Measurements from ENCODE around the gene PLXNC1. TPM values are rescaled to one million over a fixed set of nuclear protein-coding genes. Genes with fewer than 3 reads are reported as not detected.
A peak's percentile ranks its signal among the peaks of the same experiment; 100 is the strongest.

PLXNC1 gene
- total and polyA plus RNA-seq, 7 experiments from 2014 or later: 2.5 to 57.2 (median 12.6) TPM

DNA sequence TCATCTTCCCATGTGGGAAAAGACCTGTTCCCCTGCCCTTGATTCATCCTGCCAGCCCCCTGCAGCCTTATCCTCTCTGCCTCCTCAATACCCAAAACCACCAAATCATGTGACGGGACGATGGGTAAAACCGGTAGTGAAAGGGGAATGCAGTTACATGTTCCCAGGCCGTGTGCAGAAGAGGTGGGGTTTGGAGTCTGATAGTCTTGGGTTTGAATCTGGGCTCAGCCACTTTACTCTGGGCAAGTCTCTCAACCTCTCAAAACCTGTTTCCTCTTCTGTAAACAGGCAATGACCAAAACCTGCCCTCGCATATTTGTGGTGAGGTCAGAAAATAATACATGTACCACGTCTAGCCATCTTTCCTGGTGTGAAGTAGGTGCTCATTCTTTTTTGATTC, 123.0 kb downstream of the PLXNC1 start:
- ATAC-seq (no peak), DNase-seq (no peak)
- intact Hi-C loops (cut with micrococcal nuclease): no loop called here
- no peaks in the 10 kb centered on the region for H3K27me3 ChIP-seq (ENCODE audit: control insufficient read depth in 2 of 2, insufficient read depth in 2 of 2, low read length in 2 of 2)
- no peak overlapping the region for H3K27ac ChIP-seq (ENCODE audit: low read depth, low read length)
- CTCF ChIA-PET: no interaction called here
- peaks cover 22 to 54% (median 31%) of the 10 kb centered on the region in 7 donors for H3K4me1 Mint-ChIP-seq
- no peaks in the 10 kb centered on the region for H3K4me1 ChIP-seq (ENCODE audit: control insufficient read depth in 2 of 2, insufficient read depth in 2 of 2, low read length in 2 of 2)
- peaks cover 6 to 58% (median 40%) of the 10 kb centered on the region in 5 donors for H3K36me3 Mint-ChIP-seq
- H3K4me3 Mint-ChIP-seq: no peak overlapping the region
- peaks cover 0 to 7% (median 0%) of the 10 kb centered on the region in 3 experiments for H3K36me3 ChIP-seq (ENCODE audit: control insufficient read depth in 2 of 3, insufficient read depth in 3 of 3, low read length in 3 of 3)
- no peaks in the 10 kb centered on the region for H3K27me3 Mint-ChIP-seq
- POLR2A ChIA-PET: no interaction called here
- no peaks in the 10 kb centered on the region for H3K9me3 ChIP-seq (ENCODE audit: control insufficient read depth in 2 of 3, low read length in 3 of 3)
- peak overlapping the region in 2 of 9 donors; percentile 16 to 79 for H3K27ac Mint-ChIP-seq
- no peak overlapping the region for H3K4me3 ChIP-seq (ENCODE audit: low read length)
- H3K9me3 Mint-ChIP-seq: peaks cover 0 to 1% (median 0%) of the 10 kb centered on the region in 11 donors

DNA sequence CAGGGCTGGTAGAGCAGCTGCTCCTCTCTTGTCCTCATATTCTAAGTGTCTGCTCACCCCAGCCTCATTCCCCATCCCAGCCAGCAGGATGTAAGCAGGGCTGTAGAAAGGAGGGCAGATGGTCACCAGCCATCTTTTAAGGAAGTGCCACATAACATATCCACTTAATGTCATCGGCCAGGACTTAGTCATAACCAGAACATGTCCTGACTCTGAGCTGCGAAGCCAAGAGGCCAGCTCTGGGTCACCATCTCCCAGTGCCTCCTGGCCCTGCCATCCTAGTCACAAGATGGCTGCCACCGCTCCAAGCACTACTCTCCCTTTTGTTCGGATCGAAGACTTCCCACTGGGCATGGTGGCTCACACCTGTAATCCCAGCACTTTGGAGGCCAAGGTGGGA, 123.9 kb downstream of the PLXNC1 start:
- Mint-ChIP-seq H3K4me3 (no peak overlapping the region), H3K27ac (peak overlapping the region in 3 of 9 donors; percentile 16 to 64 (median 43)), H3K9me3 (peaks cover 0 to 1% (median 0%) of the 10 kb centered on the region in 11 donors), H3K36me3 (peaks cover 3 to 50% (median 36%) of the 10 kb centered on the region in 5 donors), H3K27me3 (no peaks in the 10 kb centered on the region), H3K4me1 (peaks cover 20 to 45% (median 26%) of the 10 kb centered on the region in 7 donors)
- ATAC-seq: peak; percentile 27
- H3K4me3 ChIP-seq (ENCODE audit: low read length): no peak overlapping the region
- no peaks in the 10 kb centered on the region for H3K27me3 ChIP-seq (ENCODE audit: control insufficient read depth in 2 of 2, insufficient read depth in 2 of 2, low read length in 2 of 2)
- ChIA-PET CTCF (no interaction called here), POLR2A (no interaction called here)
- no peak overlapping the region for H3K27ac ChIP-seq (ENCODE audit: low read depth, low read length)
- DNase-seq: no peak
- H3K4me1 ChIP-seq (ENCODE audit: control insufficient read depth in 2 of 2, insufficient read depth in 2 of 2, low read length in 2 of 2): no peaks in the 10 kb centered on the region
- H3K9me3 ChIP-seq (ENCODE audit: control insufficient read depth in 2 of 3, low read length in 3 of 3): no peaks in the 10 kb centered on the region
- peaks cover 0 to 4% (median 0%) of the 10 kb centered on the region in 3 experiments for H3K36me3 ChIP-seq (ENCODE audit: control insufficient read depth in 2 of 3, insufficient read depth in 3 of 3, low read length in 3 of 3)
- intact Hi-C loops (cut with micrococcal nuclease): no loop called here

DNA sequence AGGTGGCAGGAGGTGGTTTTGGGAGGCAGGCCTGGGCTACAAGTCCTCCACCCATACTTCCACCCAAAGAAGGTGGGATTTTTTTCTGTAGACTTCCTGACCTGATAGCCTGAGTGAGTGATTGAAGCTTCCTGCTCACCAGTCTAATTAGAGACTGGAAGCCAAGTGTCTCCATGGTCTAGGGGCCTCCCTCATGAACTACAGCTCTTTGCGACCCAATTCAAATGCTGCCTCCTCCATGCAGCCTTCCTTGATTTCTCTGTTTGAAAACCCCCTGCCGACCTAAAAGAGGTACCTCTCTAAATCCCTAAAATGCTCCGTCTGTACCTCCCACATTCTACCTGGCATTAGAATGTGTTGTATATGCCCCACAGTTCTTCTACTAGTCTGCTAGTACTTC, 124.9 kb downstream of the PLXNC1 start:
- H3K9me3 Mint-ChIP-seq: peaks cover 0 to 1% (median 0%) of the 10 kb centered on the region in 11 donors
- H3K36me3 ChIP-seq (ENCODE audit: control insufficient read depth in 2 of 3, insufficient read depth in 3 of 3, low read length in 3 of 3): peaks cover 0 to 4% (median 0%) of the 10 kb centered on the region in 3 experiments
- H3K36me3 Mint-ChIP-seq: peaks cover 1 to 46% (median 35%) of the 10 kb centered on the region in 5 donors
- peak overlapping the region in 1 of 9 donors; percentile 60 for H3K27ac Mint-ChIP-seq
- H3K9me3 ChIP-seq (ENCODE audit: control insufficient read depth in 2 of 3, low read length in 3 of 3): no peaks in the 10 kb centered on the region
- no peak overlapping the region for H3K4me3 ChIP-seq (ENCODE audit: low read length)
- intact Hi-C loops (cut with micrococcal nuclease): no loop called here
- ATAC-seq (no peak), DNase-seq (no peak)
- POLR2A ChIA-PET: interaction anchor here (0.8 kb wide), 1 partner anchor 11 kb away, joined by 4 read pairs; no protein-coding TSS in a partner anchor
- no peak overlapping the region for H3K27ac ChIP-seq (ENCODE audit: low read depth, low read length)
- no peaks in the 10 kb centered on the region for H3K27me3 ChIP-seq (ENCODE audit: control insufficient read depth in 2 of 2, insufficient read depth in 2 of 2, low read length in 2 of 2)
- H3K4me1 Mint-ChIP-seq: peaks cover 13 to 36% (median 21%) of the 10 kb centered on the region in 7 donors
- CTCF ChIA-PET: no interaction called here
- H3K4me3 Mint-ChIP-seq: no peak overlapping the region
- no peaks in the 10 kb centered on the region for H3K27me3 Mint-ChIP-seq
- no peaks in the 10 kb centered on the region for H3K4me1 ChIP-seq (ENCODE audit: control insufficient read depth in 2 of 2, insufficient read depth in 2 of 2, low read length in 2 of 2)

DNA sequence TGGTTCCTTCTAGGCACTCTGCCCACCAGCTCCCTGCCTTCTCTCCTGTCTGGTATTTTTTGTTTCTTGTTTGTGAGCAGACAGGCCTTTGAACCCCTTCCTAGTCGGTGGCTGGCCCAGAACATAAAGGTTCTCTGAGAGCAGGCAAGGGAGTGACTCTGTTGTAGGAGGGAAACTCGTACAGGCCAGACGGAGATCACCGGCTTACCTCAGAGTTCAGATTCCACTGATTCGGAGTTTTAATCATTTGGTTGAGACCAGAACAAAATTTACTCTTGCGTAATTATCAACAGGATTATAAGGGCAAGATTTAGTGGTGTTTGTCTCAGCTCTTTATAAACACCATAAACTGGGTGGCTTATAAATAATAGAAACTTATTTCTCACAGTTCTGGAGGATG, 128.3 kb downstream of the PLXNC1 start:
- ChIA-PET CTCF (no interaction called here), POLR2A (interaction anchor here (0.7 to 1.2 kb wide), 2 partner anchors 9 to 130 kb away, joined by 3 to 4 read pairs; no protein-coding TSS in a partner anchor)
- Mint-ChIP-seq H3K36me3 (peaks cover 0 to 45% (median 37%) of the 10 kb centered on the region in 5 donors), H3K4me1 (peaks cover 2 to 17% (median 8%) of the 10 kb centered on the region in 7 donors), H3K27me3 (no peaks in the 10 kb centered on the region), H3K9me3 (peaks cover 0 to 1% (median 0%) of the 10 kb centered on the region in 11 donors), H3K27ac (peak overlapping the region in 2 of 9 donors; percentile 45 to 55), H3K4me3 (no peak overlapping the region)
- intact Hi-C loops (cut with micrococcal nuclease): no loop called here
- Histone ChIP-seq H3K9me3 (ENCODE audit: control insufficient read depth in 2 of 3, low read length in 3 of 3) (no peaks in the 10 kb centered on the region), H3K4me1 (ENCODE audit: control insufficient read depth in 2 of 2, insufficient read depth in 2 of 2, low read length in 2 of 2) (peaks cover 0 to 1% of the 10 kb centered on the region in 2 donors), H3K36me3 (ENCODE audit: control insufficient read depth in 2 of 3, insufficient read depth in 3 of 3, low read length in 3 of 3) (peaks cover 0 to 11% (median 0%) of the 10 kb centered on the region in 3 experiments), H3K27ac (ENCODE audit: low read depth, low read length) (no peak overlapping the region), H3K4me3 (ENCODE audit: low read length) (no peak overlapping the region), H3K27me3 (ENCODE audit: control insufficient read depth in 2 of 2, insufficient read depth in 2 of 2, low read length in 2 of 2) (no peaks in the 10 kb centered on the region)
- ATAC-seq (no peak), DNase-seq (no peak)

DNA sequence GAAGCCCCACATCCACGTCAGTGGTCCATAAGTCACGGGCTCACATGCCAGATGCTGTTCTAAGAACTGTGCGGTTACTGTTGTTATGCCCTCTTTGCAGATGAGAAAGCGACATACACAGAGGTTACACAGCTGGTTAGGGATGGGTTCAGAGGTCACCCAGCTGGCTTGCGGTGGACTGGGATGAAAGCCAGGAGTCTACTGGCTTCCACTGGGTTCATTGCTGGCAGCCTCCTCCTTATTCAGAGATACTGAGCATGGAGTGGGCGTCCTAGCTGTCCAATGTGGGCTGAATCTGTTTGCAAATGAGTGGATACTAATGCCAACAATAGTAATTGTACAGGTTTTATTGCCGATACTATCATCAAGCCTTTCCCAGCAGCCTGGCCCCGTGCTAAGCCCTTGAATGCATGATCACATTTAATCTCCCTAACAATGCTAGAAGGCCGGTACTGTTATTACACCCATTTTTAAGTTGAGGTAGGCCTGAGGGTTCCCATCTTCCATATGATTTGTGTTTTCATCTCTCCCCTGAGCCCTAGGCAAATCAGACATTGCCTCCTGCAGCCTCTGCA, 129.1 kb downstream of the PLXNC1 start:
- Histone ChIP-seq H3K27ac (ENCODE audit: low read depth, low read length) (no peak overlapping the region), H3K36me3 (ENCODE audit: control insufficient read depth in 2 of 3, insufficient read depth in 3 of 3, low read length in 3 of 3) (peaks cover 0 to 11% (median 0%) of the 10 kb centered on the region in 3 experiments), H3K9me3 (ENCODE audit: control insufficient read depth in 2 of 3, low read length in 3 of 3) (no peaks in the 10 kb centered on the region), H3K27me3 (ENCODE audit: control insufficient read depth in 2 of 2, insufficient read depth in 2 of 2, low read length in 2 of 2) (no peaks in the 10 kb centered on the region), H3K4me3 (ENCODE audit: low read length) (no peak overlapping the region), H3K4me1 (ENCODE audit: control insufficient read depth in 2 of 2, insufficient read depth in 2 of 2, low read length in 2 of 2) (peaks cover 4 to 9% of the 10 kb centered on the region in 2 donors)
- peaks cover 0 to 1% (median 0%) of the 10 kb centered on the region in 11 donors for H3K9me3 Mint-ChIP-seq
- intact Hi-C loops (cut with micrococcal nuclease): no loop called here
- ATAC-seq (no peak), DNase-seq (no peak)
- H3K27ac Mint-ChIP-seq: peak overlapping the region in 3 of 9 donors; percentile 36 to 58 (median 45)
- H3K27me3 Mint-ChIP-seq: no peaks in the 10 kb centered on the region
- POLR2A ChIA-PET: no interaction called here
- no peak overlapping the region for H3K4me3 Mint-ChIP-seq
- peaks cover 0 to 43% (median 35%) of the 10 kb centered on the region in 5 donors for H3K36me3 Mint-ChIP-seq
- CTCF ChIA-PET: no interaction called here
- peaks cover 10 to 22% (median 15%) of the 10 kb centered on the region in 7 donors for H3K4me1 Mint-ChIP-seq

DNA sequence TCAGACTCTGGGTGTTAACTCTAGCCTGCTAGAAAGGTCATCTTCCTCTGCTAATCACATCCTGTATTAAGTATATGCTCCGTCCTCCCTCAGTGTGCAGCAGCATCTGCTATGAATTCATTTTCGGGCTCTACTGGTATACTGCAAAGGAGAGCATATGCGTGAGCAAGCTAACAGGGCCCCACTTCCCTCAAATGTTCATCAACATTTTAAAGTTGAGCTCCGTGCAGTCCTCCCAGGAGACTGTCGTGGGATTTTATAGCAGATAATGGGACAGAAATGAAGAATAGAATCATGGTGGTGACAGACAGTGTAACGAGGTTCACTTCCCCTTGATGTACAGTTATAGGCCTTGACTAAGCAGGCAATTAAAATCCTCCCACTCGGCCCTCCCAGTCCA, 131.7 kb downstream of the PLXNC1 start:
- Mint-ChIP-seq H3K4me3 (no peak overlapping the region), H3K27ac (peak overlapping the region in 3 of 9 donors; percentile 8 to 64 (median 14)), H3K4me1 (peaks cover 21 to 33% (median 27%) of the 10 kb centered on the region in 7 donors), H3K27me3 (no peaks in the 10 kb centered on the region), H3K9me3 (no peaks in the 10 kb centered on the region), H3K36me3 (peaks cover 0 to 48% (median 38%) of the 10 kb centered on the region in 5 donors)
- Histone ChIP-seq H3K27me3 (ENCODE audit: control insufficient read depth in 2 of 2, insufficient read depth in 2 of 2, low read length in 2 of 2) (no peaks in the 10 kb centered on the region), H3K9me3 (ENCODE audit: control insufficient read depth in 2 of 3, low read length in 3 of 3) (no peaks in the 10 kb centered on the region), H3K27ac (ENCODE audit: low read depth, low read length) (no peak overlapping the region), H3K36me3 (ENCODE audit: control insufficient read depth in 2 of 3, insufficient read depth in 3 of 3, low read length in 3 of 3) (peaks cover 0 to 14% (median 0%) of the 10 kb centered on the region in 3 experiments), H3K4me1 (ENCODE audit: control insufficient read depth in 2 of 2, insufficient read depth in 2 of 2, low read length in 2 of 2) (peaks cover 14 to 25% of the 10 kb centered on the region in 2 donors), H3K4me3 (ENCODE audit: low read length) (no peak overlapping the region)
- POLR2A ChIA-PET: interaction anchor here (1.3 kb wide), 1 partner anchor 17 kb away, joined by 5 read pairs; no protein-coding TSS in a partner anchor
- CTCF ChIA-PET: interaction anchor here (0.6 kb wide), 1 partner anchor 612 kb away, joined by 3 read pairs; no protein-coding TSS in a partner anchor
- intact Hi-C loops (cut with micrococcal nuclease): loop anchor here in 1 of 2 donors (5.0 kb wide), 1 partner anchor 133 kb away; the partner anchor contains the start of gene PLXNC1
- DNase-seq (no peak), ATAC-seq (no peak)
